Pancreas (tissue), 10 donors: ENCODE results near the gene ENO2. TPM values are rescaled to one million over a fixed set of nuclear protein-coding genes. Genes with fewer than 3 reads are reported as not detected.

Experiments used
- ATAC-seq, 4 donors: fragments of 200-7000 bp; cut with Tn5 transposase; one replicate each; pipeline versions ENCODE4 v1.8.0 to v1.9.1; 2020; ENCODE audit warnings: mild to moderate bottlenecking in 4 of 4, moderate library complexity in 4 of 4
- DNase-seq, 6 donors: peaks; one replicate each; pipeline ENCODE4 v3.0.0-alpha.2; 2020
- FAIRE-seq: peaks from 2 replicates; lab custom pipeline; 2012; peaks lifted over from hg19 to GRCh38; lab: Jason Lieb, UNC
- H3K27ac ChIP-seq, 4 donors: fragments of 200-600 bp; sonication (generic); 1 replicate in 3 of 4; 2 replicates in 1 of 4; pipeline versions ENCODE4 v1.5.0 to v1.8.0; 2020
- H3K27me3 ChIP-seq, 4 donors: fragments of 200-600 bp; one replicate each; pipeline ENCODE4 v1.8.0; 2021
- H3K36me3 ChIP-seq, 3 donors: fragments of 200-600 bp; sonication (generic) in 1 of 3; one replicate each; pipeline versions ENCODE4 v1.5.0 to v1.8.0; 2020 to 2021
- H3K4me1 ChIP-seq, 3 donors: fragments of 200-600 bp; one replicate each; pipeline ENCODE4 v1.8.0; 2021
- H3K4me3 ChIP-seq, 4 donors: fragments of 200-600 bp; sonication (generic) in 2 of 4; one replicate each; pipeline versions ENCODE4 v1.5.0 to v1.8.0; 2020 to 2021
- H3K9me3 ChIP-seq, 4 donors: fragments of 200-600 bp; one replicate each; pipeline ENCODE4 v1.8.0; 2021
- CTCF ChIP-seq, 4 donors: fragments of 200-600 bp; sonication (generic) in 3 of 4; IDR thresholded peaks; one replicate each; pipeline versions ENCODE4 v1.5.0 to v1.8.0; 2021; ENCODE audit warnings: antibody characterized with exemption in 4 of 4
- WGBS, 2 donors: extraction: QIAGEN DNeasy Blood & Tissue Kit; methylation state at CpG; one replicate each; pipeline ENCODE4 v1.1.7; 2013; 5-methylcytosine and 5-hydroxymethylcytosine counted together
- intact Hi-C, 3 donors: fragments of 100-400 bp; cut with DNase I; formaldehyde crosslinking; loops; one replicate each; pipeline versions ENCODE4 v1.11.1 to v1.14.2; 2022
- polyA plus RNA-seq, 2 donors: library from polyadenylated mRNA; stranded (reverse); fragments of 200-250 nt; gene quantifications; one replicate each; pipeline ENCODE4 v1.2.3, GENCODE V29; 2013
- total RNA-seq, 6 donors: library from RNA; stranded (reverse); fragmentation: NEBNext Ultra II Directional in 4 of 6; extraction: Animal tissue kit (Norgen Biotek cat#: 25700) in 4 of 6; gene quantifications; one replicate each; pipeline versions ENCODE4 v1.2.1 to v1.2.4, GENCODE V29; 2021 to 2023
- donor health status: healthy with polysubstance abuse.
- donor health status: DM: no; HTN: no; CAD: no; lungs with moderate emphysema.
- donor health status: DM: no; HTN: no; CAD: no.
- donor health status: control.
- donor health status: control.
- donor health status: Bipolar disorder and iron deficiency.
- donor health status: DM: yes; HTN: yes; CAD: no.
- donor health status: DM: no; HTN: no; CAD: no.
- donor health status: DM: no; HTN: no; CAD: no.
- donor health status: DM: yes; HTN: yes; CAD: no.

The ENO2 gene
- total and polyA plus RNA-seq, 8 donors = 2.3 to 53.6 (median 6.6) TPM

GRCh38 chr12:6965026-6965661, 50.8 kb downstream of the ENO2 start:
- peaks cover 0 to 5% (median 4%) of the 10 kb centered on the region in 3 donors for H3K36me3 ChIP-seq
- intact Hi-C loops = no loop called here
- WGBS, 2 donors = 5 to 8% methylated on average over 12 of the region's 12 CpGs
- peak; percentile 41 to 63 (median 55) for ATAC-seq
- peak overlapping the region; percentile 61 to 79 (median 66) for H3K4me3 ChIP-seq
- peaks cover 33 to 61% (median 42%) of the 10 kb centered on the region in 3 donors for H3K4me1 ChIP-seq
- FAIRE-seq = no peak
- no peaks in the 10 kb centered on the region for H3K9me3 ChIP-seq
- H3K27ac ChIP-seq = peak overlapping the region; percentile 60 to 97 (median 90)
- TF ChIP-seq CTCF (IDR thresholded peaks at IDR 0.05) = peak; percentile 87 to 95 (median 92)
- no peaks in the 10 kb centered on the region for H3K27me3 ChIP-seq
- DNase-seq = peak; percentile 90 to 95 (median 93)

- Histone ChIP-seq H3K4me1 (peaks cover 33 to 57% (median 40%) of the 10 kb centered on the region in 3 donors), H3K4me3 (peak overlapping the region in 1 of 4 donors; percentile 69), H3K27me3 (no peaks in the 10 kb centered on the region), H3K36me3 (peaks cover 0 to 5% (median 4%) of the 10 kb centered on the region in 3 donors), H3K9me3 (no peaks in the 10 kb centered on the region), H3K27ac (peak overlapping the region in 3 of 4 donors; percentile 88 to 97 (median 93))
- no peak for TF ChIP-seq CTCF (IDR thresholded peaks at IDR 0.05)
- WGBS, 2 donors = 46% methylated on average over 4 of the region's 4 CpGs
- DNase-seq = peak in 1 of 6 donors; percentile 14
- ATAC-seq = no peak
- intact Hi-C loops = no loop called here
- no peak for FAIRE-seq
Observed at GRCh38 chr12:6965714-6966113, 51.3 kb downstream of the ENO2 start.

- Histone ChIP-seq H3K27ac (peak overlapping the region in 1 of 4 donors; percentile 10), H3K36me3 (peaks cover 0 to 5% (median 4%) of the 10 kb centered on the region in 3 donors), H3K4me3 (no peak overlapping the region), H3K27me3 (no peaks in the 10 kb centered on the region), H3K4me1 (peaks cover 33 to 50% (median 34%) of the 10 kb centered on the region in 3 donors), H3K9me3 (no peaks in the 10 kb centered on the region)
- no peak for TF ChIP-seq CTCF (IDR thresholded peaks at IDR 0.05)
- no peak for ATAC-seq
- 31 to 43% methylated on average over 7 of the region's 7 CpGs for WGBS, 2 donors
- intact Hi-C loops = no loop called here
- DNase-seq = peak in 1 of 6 donors; percentile 7
- FAIRE-seq = no peak
Observed at GRCh38 chr12:6966351-6966750, 52.0 kb downstream of the ENO2 start.

DNA sequence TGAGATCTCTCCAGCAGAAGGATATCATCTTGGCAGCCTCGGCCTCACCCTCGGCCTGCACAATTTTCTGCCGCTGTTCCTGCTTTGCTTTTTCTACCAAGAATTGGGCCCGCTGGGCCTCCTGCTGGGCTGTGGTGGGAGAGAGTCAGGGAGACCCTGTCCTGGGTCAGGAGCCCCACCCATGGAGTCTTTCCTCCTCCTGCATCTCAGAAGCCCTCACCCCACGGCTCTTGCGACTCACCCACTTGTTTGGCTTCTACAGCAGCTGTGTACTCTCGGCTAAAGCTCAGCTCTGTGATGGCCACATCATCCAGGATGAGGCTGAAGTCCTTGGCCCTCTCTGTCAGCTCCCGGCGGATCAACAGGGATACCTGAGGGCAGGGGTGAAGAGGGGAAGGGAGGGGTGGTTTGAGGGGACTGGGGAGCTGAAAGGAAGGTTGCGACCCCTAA, 53.3 kb downstream of the ENO2 start:
- FAIRE-seq (no peak), DNase-seq (peak in 1 of 6 donors; percentile 36), ATAC-seq (no peak)
- no peak overlapping the region for H3K4me3 ChIP-seq
- H3K27me3 ChIP-seq = no peaks in the 10 kb centered on the region
- peaks cover 0 to 5% (median 4%) of the 10 kb centered on the region in 3 donors for H3K36me3 ChIP-seq
- no peaks in the 10 kb centered on the region for H3K9me3 ChIP-seq
- intact Hi-C loops = no loop called here
- no peak overlapping the region for H3K27ac ChIP-seq
- H3K4me1 ChIP-seq = peaks cover 28 to 51% (median 33%) of the 10 kb centered on the region in 3 donors
- WGBS, 2 donors = 43 to 49% methylated on average over 10 of the region's 10 CpGs
- TF ChIP-seq CTCF (IDR thresholded peaks at IDR 0.05) = no peak

- Histone ChIP-seq H3K4me3 (no peak overlapping the region), H3K27ac (no peak overlapping the region), H3K4me1 (peaks cover 28 to 51% (median 33%) of the 10 kb centered on the region in 3 donors), H3K36me3 (peaks cover 0 to 5% (median 4%) of the 10 kb centered on the region in 3 donors), H3K9me3 (no peaks in the 10 kb centered on the region), H3K27me3 (no peaks in the 10 kb centered on the region)
- FAIRE-seq (no peak), DNase-seq (peak in 1 of 6 donors; percentile 20), ATAC-seq (no peak)
- TF ChIP-seq CTCF (IDR thresholded peaks at IDR 0.05) = no peak
- WGBS, 2 donors = 41 to 52% methylated on average over 9 of the region's 9 CpGs
- intact Hi-C loops = no loop called here
Observed at GRCh38 chr12:6968426-6968825, 54.0 kb downstream of the ENO2 start.
